Measurements from ENCODE around the gene C21orf58. TPM values are rescaled to one million over a fixed set of nuclear protein-coding genes. Genes with fewer than 3 reads are reported as not detected.

The C21orf58 gene
- total RNA-seq, 6 experiments from 2014 or later = 1.00 to 2.4 (median 1.4) TPM

GRCh38 chr21:46265736-46266525 lies 57.7 kb downstream of the C21orf58 start:
- WGBS (ENCODE audit: insufficient coverage, low coverage, low lambda C conversion rate, missing lambda C conversion rate) = 57% methylated on average over 3 of the region's 26 CpGs
- DNase-seq (no peak), ATAC-seq (peak in 3 of 4 donors; percentile 11 to 29 (median 16))
- H3K27ac ChIP-seq = no peak overlapping the region
- no peaks in the 10 kb centered on the region for H3K9me3 ChIP-seq
- no peak overlapping the region for H3K4me3 ChIP-seq
- TF ChIP-seq POLR2A (IDR thresholded peaks at IDR 0.05) (no peak), CTCF (IDR thresholded peaks at IDR 0.05) (no peak)
- H3K27me3 ChIP-seq = no peaks in the 10 kb centered on the region
- intact Hi-C loops (cut with DNase I) = no loop called here
- no peaks in the 10 kb centered on the region for H3K4me1 ChIP-seq
- H3K36me3 ChIP-seq = peaks cover 0 to 85% (median 35%) of the 10 kb centered on the region in 4 donors

GRCh38 chr21:46264690-46265144 lies 59.0 kb downstream of the C21orf58 start:
- ATAC-seq = peak in 2 of 4 donors; percentile 13 to 31
- TF ChIP-seq POLR2A (IDR thresholded peaks at IDR 0.05) = no peak
- TF ChIP-seq CTCF (IDR thresholded peaks at IDR 0.05) = no peak
- no peak overlapping the region for H3K27ac ChIP-seq
- no peaks in the 10 kb centered on the region for H3K9me3 ChIP-seq
- peaks cover 0 to 85% (median 34%) of the 10 kb centered on the region in 4 donors for H3K36me3 ChIP-seq
- WGBS (ENCODE audit: insufficient coverage, low coverage, low lambda C conversion rate, missing lambda C conversion rate) = 80% methylated on average over 3 of the region's 13 CpGs
- DNase-seq = no peak
- H3K4me3 ChIP-seq = no peak overlapping the region
- no peaks in the 10 kb centered on the region for H3K4me1 ChIP-seq
- intact Hi-C loops (cut with DNase I) = no loop called here
- H3K27me3 ChIP-seq = no peaks in the 10 kb centered on the region

- TF ChIP-seq CTCF (IDR thresholded peaks at IDR 0.05) (no peak), POLR2A (IDR thresholded peaks at IDR 0.05) (no peak)
- intact Hi-C loops (cut with DNase I) = no loop called here
- Histone ChIP-seq H3K27me3 (no peaks in the 10 kb centered on the region), H3K4me3 (no peak overlapping the region), H3K4me1 (no peaks in the 10 kb centered on the region), H3K27ac (no peak overlapping the region), H3K36me3 (peaks cover 0 to 85% (median 31%) of the 10 kb centered on the region in 4 donors), H3K9me3 (no peaks in the 10 kb centered on the region)
- ATAC-seq (peak in 2 of 4 donors; percentile 10 to 17), DNase-seq (no peak)
- 90% methylated on average over 4 of the region's 22 CpGs for WGBS (ENCODE audit: insufficient coverage, low coverage, low lambda C conversion rate, missing lambda C conversion rate)
These were observed 59.5 kb downstream of the C21orf58 start for GRCh38 chr21:46264046-46264689.

- ATAC-seq (peak in 1 of 4 donors; percentile 8), DNase-seq (no peak)
- intact Hi-C loops (cut with DNase I) = no loop called here
- TF ChIP-seq CTCF (IDR thresholded peaks at IDR 0.05) (no peak), POLR2A (IDR thresholded peaks at IDR 0.05) (no peak)
- WGBS (ENCODE audit: insufficient coverage, low coverage, low lambda C conversion rate, missing lambda C conversion rate) = 96% methylated on average over 16 of the region's 18 CpGs
- peaks cover 0 to 91% (median 56%) of the 10 kb centered on the region in 4 donors for H3K36me3 ChIP-seq
- no peak overlapping the region for H3K4me3 ChIP-seq
- no peaks in the 10 kb centered on the region for H3K27me3 ChIP-seq
- H3K27ac ChIP-seq = no peak overlapping the region
- no peaks in the 10 kb centered on the region for H3K4me1 ChIP-seq
- H3K9me3 ChIP-seq = no peaks in the 10 kb centered on the region
These were observed 67.1 kb downstream of the C21orf58 start for GRCh38 chr21:46256501-46256994.
